NCI-H2081 (cell line): ENCODE results near the gene LGR6.
A peak's percentile ranks its signal among the peaks of the same experiment; 100 is the strongest.
"Not testable (repeated sequence)": the region's sequence is repeated elsewhere in the genome, so short reads cannot be mapped to it uniquely, and the experiment has no call there.

Source experiments
- DNase-seq, 2 experiments: peaks; one replicate each; lab custom pipeline; 2025; lab: John Stamatoyannopoulos, UW

LGR6 gene

DNA sequence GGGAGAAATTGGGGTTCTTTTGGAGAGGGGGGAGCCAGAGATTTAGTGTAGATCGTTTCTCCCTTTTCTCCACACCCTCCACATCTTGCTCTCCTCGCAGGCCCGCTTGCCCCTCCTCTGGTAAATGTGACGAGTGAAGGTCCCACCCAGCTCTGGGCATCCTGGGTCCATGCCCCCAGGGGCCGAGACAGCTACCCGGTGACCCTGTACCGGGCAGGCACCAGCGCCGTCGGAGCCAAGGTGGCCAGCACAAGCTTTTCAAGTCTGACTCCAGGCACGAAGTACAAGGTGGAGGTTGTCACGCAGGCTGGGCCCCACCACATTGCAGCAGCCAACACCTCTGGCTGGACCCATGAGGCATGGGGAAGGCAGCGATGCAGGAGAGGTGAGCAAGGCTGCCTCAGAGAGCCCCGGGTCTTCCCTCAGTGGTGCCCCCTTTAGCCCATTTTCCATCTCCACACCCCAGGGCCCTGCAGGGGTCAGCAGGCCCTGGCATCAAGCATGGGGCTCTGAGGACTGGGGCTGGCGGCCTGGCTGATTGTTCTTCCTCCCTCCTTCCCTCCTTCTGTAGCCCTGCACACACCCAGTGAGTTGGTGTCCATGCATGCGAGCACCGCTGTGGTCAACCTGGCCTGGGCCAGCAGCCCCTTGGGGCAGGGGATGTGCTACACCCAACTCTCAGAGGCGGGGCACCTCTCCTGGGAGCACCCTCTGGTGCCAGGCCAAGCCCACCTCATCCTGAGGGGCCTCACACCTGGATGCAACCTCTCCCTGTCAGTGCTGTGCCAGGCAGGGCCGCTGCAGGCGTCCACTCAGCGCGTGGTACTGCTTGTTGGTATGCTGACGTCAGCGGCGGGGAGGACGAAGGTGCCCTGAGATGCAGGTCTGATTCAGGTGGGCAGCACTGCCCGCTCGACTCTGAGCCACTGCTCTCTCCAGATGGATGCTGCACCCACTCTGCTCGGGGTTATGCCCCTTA, 16.4 kb upstream of the LGR6 start:
- no peak for DNase-seq

DNA sequence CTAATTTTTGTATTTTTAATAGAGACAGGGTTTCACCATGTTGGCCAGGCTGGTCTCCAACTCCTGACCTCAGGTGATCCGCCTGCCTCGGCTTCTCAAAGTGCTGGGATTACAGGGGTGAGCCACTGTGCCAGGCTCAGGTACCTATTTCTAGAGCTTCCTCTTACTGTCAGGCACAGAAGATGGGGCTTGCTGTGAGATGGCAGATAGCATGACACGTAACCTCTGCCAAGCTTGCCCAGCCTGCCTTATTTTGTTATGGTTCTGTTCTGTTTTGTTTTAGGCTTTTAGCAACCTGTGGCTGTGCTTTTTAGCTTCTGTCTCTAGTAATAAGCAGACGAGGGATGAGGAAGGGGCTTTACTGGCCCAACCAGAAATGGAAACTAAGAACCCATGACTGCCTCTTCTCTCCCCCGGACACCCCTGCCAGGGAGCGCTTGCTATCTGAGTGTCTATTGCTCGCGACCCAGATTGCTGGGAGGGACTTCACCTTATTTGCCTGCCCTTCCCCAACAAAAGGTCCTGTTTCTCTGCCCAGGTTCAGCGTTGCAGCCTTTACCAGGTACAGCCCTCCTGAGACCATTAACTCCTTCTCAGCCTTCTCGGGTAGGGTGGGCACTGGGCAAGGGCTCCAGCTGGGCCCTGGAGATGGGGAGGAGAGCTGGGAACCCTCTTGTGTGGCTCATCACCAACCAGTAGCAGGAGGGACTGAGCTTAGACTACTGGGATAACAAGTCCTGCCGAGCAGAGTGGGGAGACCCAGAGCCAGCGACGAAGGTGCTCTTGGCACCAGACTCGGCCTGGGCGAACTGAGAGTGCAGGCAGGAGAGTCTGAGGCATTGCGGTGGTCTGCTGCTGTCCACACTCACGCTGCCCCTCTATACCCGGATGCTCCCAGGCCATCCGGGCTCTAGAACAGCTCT, 13.5 kb upstream of the LGR6 start:
- DNase-seq: no peak

DNA sequence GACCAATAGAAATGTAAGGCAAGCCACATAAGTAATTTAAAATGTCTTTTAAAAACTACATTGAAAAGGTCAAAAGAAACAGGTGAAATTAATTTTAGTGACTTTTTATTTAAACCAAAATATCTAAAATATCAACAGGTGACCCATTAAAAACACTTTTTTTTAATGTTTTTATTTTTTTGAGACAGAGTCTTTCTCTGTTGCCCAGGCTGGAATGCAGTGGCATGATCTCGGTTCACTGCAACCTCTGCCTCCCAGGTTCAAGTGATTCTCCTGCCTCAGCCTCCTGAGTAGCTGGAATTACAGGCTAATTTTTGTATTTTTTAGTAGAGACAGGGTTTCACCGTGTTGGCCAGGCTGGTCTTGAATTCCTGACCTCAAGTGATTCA, 12.9 kb upstream of the LGR6 start:
- not testable (repeated sequence) for DNase-seq

DNA sequence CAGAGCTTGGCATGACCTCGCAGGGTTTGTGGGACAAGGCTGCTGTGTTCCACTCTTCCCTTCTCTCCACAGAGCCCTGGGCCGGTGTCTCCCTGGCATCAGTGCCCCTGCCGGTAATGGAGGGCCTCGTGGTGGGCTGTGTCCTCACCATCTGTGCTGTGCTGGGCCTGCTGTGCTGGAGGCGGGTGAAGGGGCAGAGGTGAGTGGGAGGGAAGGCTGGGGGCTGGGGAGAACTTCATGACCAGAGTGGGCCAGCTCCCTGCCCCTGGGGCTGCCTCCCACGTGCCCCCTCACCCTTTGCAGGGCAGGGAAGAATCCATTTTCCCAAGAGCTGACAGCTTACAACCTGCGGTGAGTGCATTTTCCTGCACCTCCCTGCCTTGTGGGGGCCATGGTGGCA, 12.0 kb upstream of the LGR6 start:
- DNase-seq: no peak

DNA sequence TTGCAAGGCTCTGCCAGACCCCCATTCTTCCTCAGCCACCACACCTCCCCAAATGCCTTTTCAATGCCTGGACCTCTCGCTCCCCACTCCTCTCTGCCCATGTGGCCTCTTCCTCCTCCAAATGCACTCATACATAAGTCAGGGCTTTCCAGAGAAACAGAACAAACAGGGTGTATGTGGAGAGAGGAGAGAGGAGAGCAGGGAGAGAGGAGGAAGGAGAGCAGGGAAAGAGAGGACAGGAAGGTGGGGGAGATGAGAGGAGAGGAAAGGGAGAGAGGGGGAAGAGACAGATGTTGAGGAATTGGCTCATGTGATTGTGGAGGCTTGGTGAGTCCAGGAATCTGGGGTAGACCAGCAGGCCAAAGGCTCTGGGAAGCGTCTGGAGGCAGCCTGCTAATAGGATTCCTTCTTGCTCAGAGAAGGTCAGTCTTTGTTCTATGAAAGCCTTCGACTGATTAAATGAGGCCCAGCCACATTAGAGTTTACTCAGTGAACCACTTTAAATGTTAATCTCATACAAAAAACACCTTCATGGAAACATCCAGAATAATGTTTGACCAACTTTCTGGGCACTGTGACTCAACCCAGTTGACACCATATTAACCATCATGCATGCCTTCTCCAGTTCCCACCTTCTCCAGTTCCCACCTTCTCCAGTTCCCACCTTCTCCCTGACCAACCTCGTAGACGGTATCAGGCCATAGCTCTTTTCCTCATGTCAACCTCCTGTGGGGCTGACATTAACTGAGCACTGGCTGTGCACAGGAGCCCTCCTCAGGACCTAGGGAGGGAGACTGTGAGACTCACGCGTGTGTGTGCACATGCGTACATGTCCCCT, 11.3 kb upstream of the LGR6 start:
- no peak for DNase-seq

DNA sequence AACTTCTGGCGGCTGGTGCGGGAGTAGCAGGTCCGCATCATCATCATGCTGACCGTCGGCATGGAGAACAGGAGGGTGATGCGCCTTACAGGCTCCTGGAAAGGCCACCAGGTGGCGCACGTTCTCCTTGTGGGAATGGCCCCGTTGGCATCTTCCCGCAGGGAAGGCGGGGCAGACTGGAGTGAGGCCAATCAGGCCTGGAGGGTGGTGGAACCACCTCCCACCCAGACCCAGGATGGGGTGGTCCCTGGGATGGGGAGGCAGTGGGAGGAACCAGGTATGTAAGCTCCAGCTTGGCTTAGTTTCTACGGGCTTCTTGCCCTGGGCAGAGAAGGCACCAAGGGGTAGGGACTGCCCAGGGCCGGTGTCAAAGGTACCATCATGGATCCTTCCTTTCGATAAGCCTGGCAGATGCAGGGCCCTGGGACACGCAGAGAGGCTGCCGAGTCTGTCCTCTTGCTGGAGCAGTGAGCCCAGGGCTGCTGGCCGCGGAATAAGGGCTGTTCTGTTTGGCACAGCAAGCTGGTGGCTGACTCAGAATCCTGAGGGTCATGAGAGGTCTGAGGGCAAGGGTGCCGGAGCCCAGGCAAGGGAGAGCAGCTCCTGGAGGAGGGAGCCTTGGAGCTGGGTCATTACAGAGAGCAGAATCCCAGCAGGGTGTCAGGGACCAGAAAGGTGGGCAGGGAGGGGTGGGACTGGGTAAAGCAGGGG, 8.7 kb upstream of the LGR6 start:
- DNase-seq: peak; percentile 91 to 94

- DNase-seq: no peak
Observed at GRCh38 chr1:202186327-202186726, 7.3 kb upstream of the LGR6 start.

DNA sequence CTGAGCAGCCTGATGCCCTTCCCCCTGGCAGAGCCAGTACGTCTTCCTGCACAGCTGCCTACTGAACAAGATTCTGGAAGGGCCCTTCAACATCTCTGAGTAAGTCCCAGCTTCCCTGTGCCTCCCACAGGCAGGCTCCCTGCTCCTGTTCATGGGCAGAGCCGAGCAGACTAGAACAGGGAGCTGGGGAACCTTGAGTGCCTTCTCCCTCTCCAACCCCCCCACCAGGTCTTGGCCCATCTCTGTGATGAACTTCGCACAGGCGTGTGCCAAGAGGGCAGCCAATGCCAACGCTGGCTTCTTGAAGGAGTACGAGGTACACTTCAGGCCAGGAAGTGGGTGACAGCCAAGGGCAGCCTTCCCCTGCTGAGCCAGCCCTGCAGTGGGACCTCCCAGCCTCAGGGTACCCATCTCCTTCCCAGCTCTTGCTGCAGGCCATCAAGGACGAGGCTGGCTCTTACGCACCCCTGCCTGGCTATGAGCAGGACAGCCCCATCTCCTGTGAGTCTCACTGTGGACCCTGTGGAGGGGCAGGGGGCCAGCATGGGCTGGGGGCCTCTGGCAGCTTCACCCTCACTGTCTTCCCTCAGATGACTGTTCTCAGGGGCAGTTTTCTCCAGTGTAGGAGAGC, 6.4 kb upstream of the LGR6 start:
- no peak for DNase-seq

- DNase-seq: no peak
Observed at GRCh38 chr1:202187697-202188407, 5.7 kb upstream of the LGR6 start.

- DNase-seq: peak; percentile 66 to 84
Observed at GRCh38 chr1:202189001-202189790, 4.4 kb upstream of the LGR6 start.

DNA sequence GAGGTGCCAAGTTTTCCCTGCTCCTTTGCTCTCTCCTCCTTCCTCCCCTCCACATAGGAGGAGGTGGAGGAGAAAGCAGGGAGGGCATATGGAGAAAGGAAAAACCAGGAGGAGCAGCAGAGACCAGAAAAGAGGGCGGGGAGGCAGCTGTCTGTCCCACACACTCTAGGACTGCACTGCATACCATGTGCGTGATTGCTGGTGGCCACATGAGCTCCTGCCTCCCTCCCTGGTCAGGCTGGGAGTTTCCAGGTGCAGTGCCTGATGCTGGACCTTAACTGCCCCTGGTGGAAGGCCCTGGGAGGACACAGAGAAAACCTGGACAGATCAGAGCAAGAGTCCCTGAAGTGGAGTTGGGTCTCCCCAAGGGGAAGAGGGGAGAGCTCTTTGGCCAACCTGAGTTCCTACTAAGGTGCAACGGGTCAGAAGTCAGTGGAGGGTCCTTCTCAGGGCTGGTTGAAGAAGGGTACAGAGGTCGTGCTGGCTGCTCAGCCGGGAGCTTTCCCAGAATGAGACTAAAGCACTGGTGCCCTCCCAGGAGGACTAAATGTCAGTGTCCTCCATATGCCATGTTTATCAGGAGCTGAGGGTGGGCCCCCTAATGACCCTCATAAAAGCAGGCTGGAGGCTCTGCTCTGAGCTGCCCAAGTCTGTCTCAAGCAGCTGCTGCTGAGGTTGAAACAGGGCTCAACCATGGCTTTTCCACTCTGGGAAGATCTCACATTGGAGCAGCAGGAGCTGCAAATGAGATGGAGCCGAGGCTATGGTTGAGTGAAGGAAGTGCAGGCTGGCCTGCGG, 3.5 kb upstream of the LGR6 start:
- no peak for DNase-seq

DNA sequence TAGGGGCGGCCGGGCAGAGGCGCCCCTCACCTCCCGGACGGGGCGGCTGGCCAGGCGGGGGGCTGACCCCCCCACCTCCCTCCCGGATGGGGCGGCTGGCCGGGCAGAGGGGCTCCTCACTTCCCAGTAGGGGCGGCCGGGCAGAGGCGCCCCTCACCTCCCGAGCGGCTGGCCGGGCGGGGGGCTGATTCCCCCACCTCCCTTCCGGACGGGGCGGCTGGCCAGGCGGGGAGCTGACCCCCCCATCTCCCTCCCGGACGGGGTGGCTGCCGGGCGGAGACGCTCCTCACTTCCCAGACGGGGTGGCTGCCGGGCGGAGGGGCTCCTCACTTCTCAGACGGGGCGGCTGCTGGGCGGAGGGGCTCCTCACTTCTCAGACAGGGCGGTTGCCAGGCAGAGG, 2.2 kb upstream of the LGR6 start:
- not testable (repeated sequence) for DNase-seq

DNA sequence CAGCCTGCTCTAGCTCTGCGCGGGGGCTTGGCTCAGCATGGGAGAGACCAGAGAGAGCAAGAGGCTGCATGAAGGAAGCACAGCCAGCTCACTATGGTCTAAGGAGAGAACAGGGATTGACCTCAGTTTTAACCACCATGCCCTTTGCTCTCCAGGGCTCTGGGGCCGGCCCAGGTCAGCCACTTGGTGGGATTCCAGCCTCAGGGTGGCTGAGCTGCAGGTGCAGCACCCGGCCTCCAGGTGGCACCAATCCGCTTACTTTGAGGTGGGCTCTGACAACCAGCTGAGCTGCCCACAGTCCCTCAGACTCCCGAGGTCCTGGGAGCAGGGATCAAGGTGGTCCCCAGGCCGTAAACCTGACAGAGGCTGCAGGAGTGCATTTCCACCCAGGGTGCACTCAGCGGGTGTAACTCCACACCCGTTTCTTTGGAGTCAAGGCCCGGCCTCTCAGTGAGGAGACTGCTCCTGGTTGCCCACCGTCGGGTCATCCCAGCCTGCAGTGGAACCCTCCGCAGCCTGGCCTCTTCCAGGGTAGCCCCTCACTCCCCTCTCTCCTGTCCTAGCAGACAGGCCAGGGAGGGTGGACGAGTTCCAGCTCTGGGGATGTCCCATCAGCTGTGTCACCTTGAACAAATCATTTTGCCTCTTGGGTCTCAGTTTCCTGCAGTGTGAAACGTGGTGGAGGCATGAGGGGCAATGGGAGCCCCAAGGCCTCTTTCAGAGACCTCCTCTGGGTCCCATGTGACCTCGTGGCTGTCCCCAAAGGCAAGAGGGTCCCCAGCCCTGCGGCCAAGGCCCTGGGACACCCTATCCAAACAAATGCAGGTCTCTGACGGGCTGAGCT, 607 bp upstream of the LGR6 start:
- DNase-seq: peak; percentile 56 to 58

DNA sequence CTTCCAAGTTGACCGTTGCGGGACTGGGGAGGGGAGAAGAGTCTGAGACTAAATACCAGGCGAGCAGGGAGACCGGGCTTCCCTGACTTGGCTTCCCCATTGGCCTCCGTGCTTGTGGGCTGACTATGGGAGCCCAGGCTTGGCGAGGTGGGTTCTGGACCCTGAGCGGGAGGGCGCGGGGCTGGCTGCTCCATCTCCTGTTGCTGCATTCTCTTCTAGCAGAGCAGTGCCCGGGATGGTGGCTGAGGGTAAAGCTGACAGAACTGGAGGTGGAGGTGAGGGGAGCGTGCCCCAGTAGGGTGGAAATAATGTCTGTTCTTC, 689 bp downstream of the LGR6 start:
- no peak for DNase-seq

DNA sequence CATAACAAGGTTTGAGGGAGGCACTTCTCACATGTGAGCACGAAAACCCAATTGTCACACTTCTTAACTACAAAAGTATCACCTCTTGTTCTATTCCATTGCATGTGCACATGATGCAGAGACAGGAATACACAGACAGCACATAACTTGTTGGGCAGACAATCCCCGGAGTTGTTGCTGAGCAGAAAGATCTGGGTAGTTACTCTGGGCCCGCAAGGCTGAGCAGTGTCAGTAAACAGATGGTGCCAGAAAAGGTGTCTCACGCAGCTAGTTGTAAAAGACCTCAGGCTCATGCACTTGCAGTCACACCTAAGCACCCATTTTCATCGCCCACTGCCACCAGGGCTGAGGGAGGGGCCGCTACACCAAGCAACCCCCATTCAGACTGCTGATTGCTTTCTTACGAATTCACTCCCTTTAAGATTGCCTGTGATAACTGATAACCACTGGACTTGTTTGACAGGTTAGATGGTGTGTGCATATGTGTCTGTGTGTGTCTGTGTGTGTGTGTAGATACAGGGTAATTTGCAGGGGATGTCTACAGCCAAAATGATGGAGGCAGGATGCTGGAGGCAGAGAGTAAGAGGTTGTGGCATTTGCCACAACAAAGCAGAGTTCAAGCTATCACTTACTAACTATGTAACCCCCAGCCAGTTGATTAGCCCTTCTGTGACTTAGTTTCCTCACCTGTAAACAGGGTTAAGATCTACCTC, 4.2 kb downstream of the LGR6 start:
- no peak for DNase-seq

DNA sequence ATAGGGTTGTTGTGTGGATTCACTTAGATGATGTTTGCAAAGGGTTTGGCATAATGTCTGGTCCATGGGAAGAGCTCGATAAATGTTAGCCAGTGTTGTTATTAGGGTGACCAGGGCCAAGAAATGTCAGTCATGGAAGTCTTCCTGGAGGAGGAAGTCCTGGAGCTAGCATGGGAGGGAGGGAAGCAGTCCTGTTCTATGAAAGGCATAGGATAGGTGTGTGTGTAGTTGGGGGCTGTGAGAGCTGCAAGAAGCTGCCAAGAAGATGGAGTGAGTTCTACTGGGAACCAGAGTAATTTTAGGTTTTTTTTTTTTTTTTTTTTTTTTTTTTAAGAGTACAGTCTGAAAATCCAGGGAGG, 4.7 kb downstream of the LGR6 start:
- no peak for DNase-seq
